Measurements from ENCODE around the gene NOD2. TPM values are rescaled to one million over a fixed set of nuclear protein-coding genes. Genes with fewer than 3 reads are reported as not detected.

NOD2 gene
- polyA plus RNA-seq (ENCODE audit: insufficient read length in 3 of 3), result under 1 TPM; 0.37 to 0.57 (median 0.47) TPM
- long read RNA-seq, donor 1, result 0 reads
- long read RNA-seq, donor 2, result 0 reads
- long read RNA-seq, donor 3, result 0 reads
- long read RNA-seq, donor 4, result 0 reads
- long read RNA-seq, donor 5, result 0 reads
- long read RNA-seq, donor 6, result 0 reads
- long read RNA-seq, donor 7, result 0 reads
- long read RNA-seq, donor 8, result 0 reads
- long read RNA-seq, donor 9, result 0 reads
- long read RNA-seq, donor 10, result 0 reads
- long read RNA-seq, donor 11, partial matches to known transcripts, result 0 of 1 reads
- long read RNA-seq, donor 11, other reads (novel, unspliced or antisense), result 0 of 1 reads
- long read RNA-seq, donor 12, result 0 reads
- long read RNA-seq, donor 13, result 0 reads
- long read RNA-seq, donor 14, result 0 reads
- long read RNA-seq, donor 15, result 0 reads
- long read RNA-seq, donor 16, result 0 reads

DNA sequence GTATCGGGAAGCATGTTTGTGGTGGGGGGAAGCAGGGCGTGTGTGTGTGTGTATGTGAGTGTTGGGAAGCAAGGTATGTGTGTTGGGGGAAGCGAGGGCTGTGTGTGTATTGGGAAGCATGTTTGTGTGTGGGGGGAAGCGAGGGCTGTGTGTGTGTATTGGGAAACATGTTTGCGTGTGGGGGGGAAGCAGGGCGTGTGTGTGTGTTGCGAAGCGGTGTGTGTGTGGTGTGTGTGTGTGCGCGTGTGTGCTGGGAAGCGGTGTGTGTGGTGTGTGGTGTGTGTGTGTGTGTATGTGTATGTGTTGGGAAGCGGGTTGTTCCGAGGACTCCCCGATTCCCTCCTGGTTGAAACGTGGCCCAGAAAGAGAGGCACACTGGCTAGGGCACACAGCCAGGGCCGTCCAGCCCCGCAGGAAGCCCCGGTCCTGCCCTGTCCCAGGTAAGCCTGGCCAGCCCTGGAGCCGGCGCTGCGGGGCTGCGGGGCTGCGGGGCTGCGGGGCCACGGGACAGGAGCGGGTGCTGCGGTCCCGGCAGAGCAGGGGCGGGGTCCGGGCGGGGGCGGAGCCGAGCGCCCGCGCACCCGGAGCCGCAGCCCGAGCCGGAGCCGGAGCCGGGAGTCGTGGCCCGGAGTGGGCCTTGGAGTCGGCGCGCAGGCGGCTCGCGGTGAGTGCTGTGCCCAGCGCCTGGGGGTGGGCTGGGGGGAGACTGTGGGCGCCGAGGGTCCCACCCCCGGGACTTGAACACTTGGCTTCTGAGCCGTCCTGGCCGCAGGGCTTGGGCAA lies at the start of gene NOD2:
TSS of gene NOD2 (plus strand) at position 608 of the 783 bp plus-strand sequence. CDS start 5,890 bp downstream, outside the sequence.
- no peak for DNase-seq (ENCODE audit: extremely low read depth in 1 of 11, low read depth in 9 of 11, low spot score in 4 of 11)

- no peak for DNase-seq (ENCODE audit: extremely low read depth in 1 of 11, low read depth in 9 of 11, low spot score in 4 of 11)
Observed at GRCh38 chr16:50644245-50644644, 49.2 kb upstream of the NOD2 start.

DNA sequence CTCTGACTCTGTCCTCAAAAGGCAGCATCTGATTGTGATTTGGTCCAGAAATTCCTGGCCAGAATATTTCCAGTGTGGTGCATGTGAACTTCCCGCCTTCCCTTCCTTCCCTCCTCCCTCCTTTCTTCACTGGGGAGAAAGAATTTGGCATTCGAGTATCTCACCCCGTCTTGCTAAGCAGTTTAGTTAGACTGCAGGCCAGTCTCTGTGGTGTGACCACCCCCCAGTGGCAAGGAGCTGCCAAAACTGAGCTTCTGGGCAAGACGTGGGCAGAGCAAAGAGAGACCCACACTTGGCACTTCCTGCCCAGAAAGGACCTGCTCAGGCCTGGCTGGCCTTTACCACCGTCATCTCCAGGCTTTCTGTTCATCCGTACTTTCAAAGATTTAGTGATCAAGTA lies 48.7 kb upstream of the NOD2 start:
- no peak for DNase-seq (ENCODE audit: extremely low read depth in 1 of 11, low read depth in 9 of 11, low spot score in 4 of 11)

- peak in 2 of 11 donors; percentile 44 to 53 for DNase-seq (ENCODE audit: extremely low read depth in 1 of 11, low read depth in 9 of 11, low spot score in 4 of 11)
Observed at GRCh38 chr16:50645563-50646220, 47.7 kb upstream of the NOD2 start.

GRCh38 chr16:50646345-50646744 lies 47.1 kb upstream of the NOD2 start:
- no peak for DNase-seq (ENCODE audit: extremely low read depth in 1 of 11, low read depth in 9 of 11, low spot score in 4 of 11)

DNA sequence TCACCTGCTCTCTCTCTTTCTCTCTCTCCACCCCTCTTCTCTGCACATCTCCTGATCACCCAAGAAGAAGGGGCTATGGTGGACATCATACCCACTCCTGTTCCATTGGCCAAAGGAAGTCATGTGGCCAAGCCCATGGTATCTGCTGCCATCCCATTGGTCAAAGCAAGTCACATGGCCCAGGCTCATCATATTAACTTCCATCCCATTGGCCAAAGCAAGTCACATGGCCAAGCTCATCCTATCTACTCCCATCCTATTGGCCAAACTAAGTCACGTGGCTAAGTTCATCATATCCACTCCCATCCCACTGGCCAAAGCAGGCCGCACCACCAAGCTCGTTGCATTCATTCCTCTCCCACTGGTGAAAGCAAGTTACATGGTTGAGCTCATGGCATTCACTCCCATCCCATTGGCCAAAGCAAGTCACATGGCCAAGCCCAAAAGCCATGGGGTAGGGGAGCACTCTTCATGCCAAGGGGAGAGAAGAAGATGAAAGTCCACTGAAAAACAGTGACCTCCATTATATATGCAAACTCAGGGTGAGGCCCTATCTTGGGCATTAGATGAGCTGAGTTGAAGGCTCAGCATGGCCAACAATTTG lies 41.5 kb upstream of the NOD2 start:
- DNase-seq (ENCODE audit: extremely low read depth in 1 of 11, low read depth in 9 of 11, low spot score in 4 of 11), result no peak

DNA sequence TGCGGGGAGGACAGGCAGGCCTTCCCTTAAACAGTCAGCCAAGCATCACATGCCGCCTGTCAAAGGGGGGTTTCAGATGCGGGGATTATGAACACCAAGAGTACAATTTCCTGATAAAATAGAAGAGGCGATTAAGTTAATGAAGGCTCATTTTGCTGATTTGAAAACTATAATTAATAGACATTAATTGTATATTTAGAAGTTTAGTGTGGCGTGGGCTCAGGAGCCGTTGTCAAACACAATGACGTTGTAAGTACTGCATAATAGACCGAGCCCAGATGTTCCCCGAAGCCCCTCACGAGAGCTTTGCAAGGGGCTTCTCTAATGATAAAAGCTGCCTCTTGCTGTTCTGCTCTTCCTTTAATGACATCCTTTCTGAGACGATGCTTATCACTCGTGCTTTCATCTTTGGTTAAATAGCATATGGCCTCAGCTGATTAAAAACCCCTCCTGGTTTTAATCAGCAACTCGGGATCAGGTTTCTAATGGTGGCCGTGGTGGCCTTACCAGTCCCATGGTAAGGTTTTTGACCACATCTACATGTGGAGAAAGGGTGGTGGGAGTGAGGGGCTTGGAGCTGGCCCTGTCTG lies 40.5 kb upstream of the NOD2 start:
- no peak for DNase-seq (ENCODE audit: extremely low read depth in 1 of 11, low read depth in 9 of 11, low spot score in 4 of 11)

DNA sequence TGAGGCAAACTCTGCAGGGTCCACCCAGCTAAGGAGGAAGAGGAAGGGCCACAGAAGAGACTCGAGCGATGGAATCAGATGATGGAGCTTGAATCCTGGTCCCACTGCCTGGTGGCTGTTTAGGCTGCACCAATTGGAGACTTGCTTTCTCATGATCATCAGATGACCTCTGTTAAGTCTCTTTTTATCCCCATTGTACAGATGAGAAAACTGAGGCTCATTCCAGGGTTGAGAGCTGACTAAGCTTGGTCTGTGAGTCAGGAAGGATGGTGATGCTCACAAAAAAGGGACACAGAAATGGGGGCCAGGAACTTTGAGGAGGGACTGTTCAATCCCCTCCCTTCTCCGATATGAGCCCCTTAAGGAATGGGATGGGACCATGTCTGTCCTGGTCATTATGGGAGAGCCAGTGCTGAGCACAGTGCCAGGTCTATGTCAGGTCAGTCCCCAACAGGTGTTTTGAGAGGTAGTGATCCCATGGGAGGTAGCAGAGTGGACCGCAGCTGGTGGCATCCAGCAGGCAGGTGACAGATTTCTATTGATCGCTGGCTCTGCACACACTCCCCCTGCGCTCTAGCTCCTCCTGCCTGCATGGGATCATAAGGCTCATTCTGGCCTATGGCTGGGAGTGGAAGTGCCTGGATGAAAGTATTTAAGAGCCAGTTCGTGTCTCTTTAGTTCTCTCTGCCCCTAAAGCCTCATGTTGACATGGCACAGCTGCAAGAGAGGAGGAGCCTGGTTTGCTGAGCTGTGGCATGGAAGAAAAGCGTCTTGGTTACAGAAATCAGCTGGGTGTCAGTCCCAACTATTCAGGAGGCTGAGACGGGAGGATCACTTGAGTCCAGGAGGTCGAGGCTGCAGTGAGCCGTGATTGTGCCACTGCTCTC lies 39.5 kb upstream of the NOD2 start:
- no peak for DNase-seq (ENCODE audit: extremely low read depth in 1 of 11, low read depth in 9 of 11, low spot score in 4 of 11)

DNA sequence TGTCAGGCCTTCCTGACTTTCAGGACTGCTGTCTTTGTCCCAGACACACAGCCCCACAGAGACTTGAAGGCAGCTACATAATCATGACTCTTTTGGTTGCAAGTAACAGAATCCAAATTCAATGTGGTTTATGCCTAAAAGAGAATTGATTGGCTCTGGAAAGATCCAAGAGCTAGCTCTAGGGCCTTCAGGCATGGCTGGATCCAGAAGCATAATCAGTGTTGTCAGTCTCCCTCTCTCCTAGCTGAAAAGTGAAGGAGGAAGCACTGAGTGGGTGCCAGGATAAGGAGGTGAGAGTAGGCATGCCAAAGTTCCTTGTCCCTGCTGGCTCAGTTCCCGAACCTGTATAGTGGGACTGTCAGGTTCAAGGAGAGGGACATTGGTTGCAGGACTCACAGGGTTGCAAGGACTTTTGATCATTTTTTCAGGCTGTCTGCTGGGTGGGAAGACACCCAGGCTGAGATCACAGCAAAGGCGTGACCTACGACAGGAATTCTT lies 37.8 kb upstream of the NOD2 start:
- DNase-seq (ENCODE audit: extremely low read depth in 1 of 11, low read depth in 9 of 11, low spot score in 4 of 11), result no peak

- DNase-seq (ENCODE audit: extremely low read depth in 1 of 11, low read depth in 9 of 11, low spot score in 4 of 11), result no peak
Observed at GRCh38 chr16:50657241-50657640, 36.2 kb upstream of the NOD2 start.

- no peak for DNase-seq (ENCODE audit: extremely low read depth in 1 of 11, low read depth in 9 of 11, low spot score in 4 of 11)
Observed at GRCh38 chr16:50659806-50660205, 33.6 kb upstream of the NOD2 start.

- no peak for DNase-seq (ENCODE audit: extremely low read depth in 1 of 11, low read depth in 9 of 11, low spot score in 4 of 11)
Observed at GRCh38 chr16:50662306-50662940, 31.0 kb upstream of the NOD2 start.

DNA sequence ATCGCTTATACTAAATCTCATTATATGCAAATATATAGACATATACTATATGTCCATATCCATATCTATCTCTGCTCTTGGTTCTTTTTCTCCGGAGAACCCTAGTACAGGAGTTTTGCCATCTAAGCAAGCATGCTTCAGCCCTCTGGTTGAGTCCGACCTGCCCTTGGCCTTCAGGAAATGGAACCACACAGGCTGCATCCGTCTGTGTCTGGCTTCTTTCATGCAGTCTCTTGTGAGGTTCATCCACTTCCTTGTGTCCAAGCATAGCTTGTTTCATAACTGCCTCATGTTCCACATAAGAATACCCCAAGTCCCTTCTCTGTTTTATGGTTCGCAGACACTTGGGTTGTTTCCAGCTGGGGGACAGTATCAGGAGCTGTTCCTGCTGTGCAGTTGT lies 29.1 kb upstream of the NOD2 start:
- no peak for DNase-seq (ENCODE audit: extremely low read depth in 1 of 11, low read depth in 9 of 11, low spot score in 4 of 11)

- DNase-seq (ENCODE audit: extremely low read depth in 1 of 11, low read depth in 9 of 11, low spot score in 4 of 11), result peak; percentile 52 to 86 (median 69)
Observed at GRCh38 chr16:50665128-50665878, 28.1 kb upstream of the NOD2 start.

GRCh38 chr16:50666658-50667496 lies 26.5 kb upstream of the NOD2 start:
- no peak for DNase-seq (ENCODE audit: extremely low read depth in 1 of 11, low read depth in 9 of 11, low spot score in 4 of 11)
